K562 (cell line): Measurements from ENCODE around the gene DGCR2. TPM values are rescaled to one million over a fixed set of nuclear protein-coding genes. Genes with fewer than 3 reads are reported as not detected.

Experiments used
- TGIF2 ChIP-seq: sonication (generic); formaldehyde crosslinking; IDR thresholded peaks from 2 replicates; pipeline ENCODE4 v1.8.1; 2022; ENCODE audit warnings: mild to moderate bottlenecking, missing genetic modification reagents, moderate library complexity
- ZBTB7A ChIP-seq: IDR thresholded peaks from 2 replicates; pipeline ENCODE4 v1.6.1; 2011; ENCODE audit warnings: low read depth, mild to moderate bottlenecking, low read length, moderate library complexity, borderline replicate concordance; ENCODE audit not compliant: control insufficient read depth
- ZNF511 ChIP-seq: sonication (generic); formaldehyde crosslinking; IDR thresholded peaks from 2 replicates; pipeline ENCODE4 v1.8.0; 2022; ENCODE audit warnings: mild to moderate bottlenecking, missing genetic modification reagents
- polyA plus RNA-seq, 8 experiments: library from polyadenylated mRNA; depleted of rRNA in 4 of 8; stranded (reverse) in 5 of 8; unstranded in 3 of 8; fragments of >200 nt; fragmentation: Nextera tagmentation in 2 of 8; fragmentation: Illumina TruSeq in 1 of 8; extraction: Ambion mirVana in 2 of 8; extraction: Trizol in 1 of 8; gene quantifications; 2 replicates each; pipeline versions ENCODE4 v1.2.1 to v1.2.3, GENCODE V29; 2011 to 2014; ENCODE audit warnings: inconsistent platforms in 1 of 8, missing spikeins in 1 of 8
- total RNA-seq, 7 experiments: library from RNA; depleted of rRNA in 6 of 7; stranded (reverse); fragments of >200 nt in 6 of 7; fragmentation: Illumina TruSeq in 2 of 7; extraction: Trizol in 2 of 7; gene quantifications; 2 replicates each; pipeline versions ENCODE4 v1.2.1 to v1.2.3, GENCODE V29; 2011 to 2021; ENCODE audit warnings: low replicate concordance in 1 of 7
- TF ChIP-seq, protein P1 (sequence below), 2 experiments: fragments of 450-650 bp in 1 of 2; sonication (generic) in 1 of 2; formaldehyde crosslinking in 1 of 2; IDR thresholded peaks; 2 replicates each; pipeline versions ENCODE4 v1.7.1 to v1.9.0; 2016 to 2022; ENCODE audit warnings: inconsistent platforms in 1 of 2, mild to moderate bottlenecking in 1 of 2, missing genetic modification reagents in 1 of 2

DGCR2 gene
- total and polyA plus RNA-seq, 9 of the 15 experiments (the other 6 are each of a cell fraction or from before 2014, with no cell fraction given): 0.69 to 101 (median 56.4) TPM

GRCh38 chr22:19061471-19062138 lies 60.6 kb downstream of the DGCR2 start (continued):
- TF ChIP-seq TGIF2 (CRISPR knock-in tag) (peak; percentile 40; the same call in 1 of the 2 replicates), ZBTB7A (peak; percentile 29; the same call in 1 of the 2 replicates), ZNF511 (CRISPR knock-in tag) (0 out of 2 replicates have a peak, but pooled peaks have one; percentile 38)
- TF ChIP-seq, protein P1, sequence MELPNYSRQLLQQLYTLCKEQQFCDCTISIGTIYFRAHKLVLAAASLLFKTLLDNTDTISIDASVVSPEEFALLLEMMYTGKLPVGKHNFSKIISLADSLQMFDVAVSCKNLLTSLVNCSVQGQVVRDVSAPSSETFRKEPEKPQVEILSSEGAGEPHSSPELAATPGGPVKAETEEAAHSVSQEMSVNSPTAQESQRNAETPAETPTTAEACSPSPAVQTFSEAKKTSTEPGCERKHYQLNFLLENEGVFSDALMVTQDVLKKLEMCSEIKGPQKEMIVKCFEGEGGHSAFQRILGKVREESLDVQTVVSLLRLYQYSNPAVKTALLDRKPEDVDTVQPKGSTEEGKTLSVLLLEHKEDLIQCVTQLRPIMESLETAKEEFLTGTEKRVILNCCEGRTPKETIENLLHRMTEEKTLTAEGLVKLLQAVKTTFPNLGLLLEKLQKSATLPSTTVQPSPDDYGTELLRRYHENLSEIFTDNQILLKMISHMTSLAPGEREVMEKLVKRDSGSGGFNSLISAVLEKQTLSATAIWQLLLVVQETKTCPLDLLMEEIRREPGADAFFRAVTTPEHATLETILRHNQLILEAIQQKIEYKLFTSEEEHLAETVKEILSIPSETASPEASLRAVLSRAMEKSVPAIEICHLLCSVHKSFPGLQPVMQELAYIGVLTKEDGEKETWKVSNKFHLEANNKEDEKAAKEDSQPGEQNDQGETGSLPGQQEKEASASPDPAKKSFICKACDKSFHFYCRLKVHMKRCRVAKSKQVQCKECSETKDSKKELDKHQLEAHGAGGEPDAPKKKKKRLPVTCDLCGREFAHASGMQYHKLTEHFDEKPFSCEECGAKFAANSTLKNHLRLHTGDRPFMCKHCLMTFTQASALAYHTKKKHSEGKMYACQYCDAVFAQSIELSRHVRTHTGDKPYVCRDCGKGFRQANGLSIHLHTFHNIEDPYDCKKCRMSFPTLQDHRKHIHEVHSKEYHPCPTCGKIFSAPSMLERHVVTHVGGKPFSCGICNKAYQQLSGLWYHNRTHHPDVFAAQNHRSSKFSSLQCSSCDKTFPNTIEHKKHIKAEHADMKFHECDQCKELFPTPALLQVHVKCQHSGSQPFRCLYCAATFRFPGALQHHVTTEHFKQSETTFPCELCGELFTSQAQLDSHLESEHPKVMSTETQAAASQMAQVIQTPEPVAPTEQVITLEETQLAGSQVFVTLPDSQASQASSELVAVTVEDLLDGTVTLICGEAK (IDR thresholded peaks at IDR 0.05): no peak
- TF ChIP-seq, protein P1 (CRISPR knock-in tag; IDR thresholded peaks at IDR 0.05): 0 out of 2 replicates have a peak, but pooled peaks have one; percentile 2
